ENCODE results near the gene COL6A3. TPM values are rescaled to one million over a fixed set of nuclear protein-coding genes. Genes with fewer than 3 reads are reported as not detected.

COL6A3 gene
- total RNA-seq, 2 donors from 2014 or later, result 26.9 to 86.9 TPM

- DNase-seq (ENCODE audit: low spot score), result no peak
- Histone ChIP-seq H3K4me3 (no peak overlapping the region), H3K4me1 (replicated peaks) (peaks cover 6% of the 10 kb centered on the region), H3K36me3 (no peaks in the 10 kb centered on the region), H3K27ac (no peak overlapping the region), H3K9me3 (no peaks in the 10 kb centered on the region), H3K27me3 (replicated peaks; ENCODE audit: insufficient read depth) (no peaks in the 10 kb centered on the region)
- no peak for TF ChIP-seq POLR2A (IDR thresholded peaks at IDR 0.05)
- 62% methylated on average over 10 of the region's 10 CpGs for WGBS
- intact Hi-C loops (cut with DNase I), result no loop called here
These were observed 22.1 kb upstream of the COL6A3 start for GRCh38 chr2:237435844-237436587.

- Histone ChIP-seq H3K4me3 (no peak overlapping the region), H3K9me3 (no peaks in the 10 kb centered on the region), H3K27ac (no peak overlapping the region), H3K36me3 (no peaks in the 10 kb centered on the region), H3K4me1 (replicated peaks) (peaks cover 6% of the 10 kb centered on the region), H3K27me3 (replicated peaks; ENCODE audit: insufficient read depth) (no peaks in the 10 kb centered on the region)
- TF ChIP-seq POLR2A (IDR thresholded peaks at IDR 0.05), result no peak
- TF ChIP-seq POLR2AphosphoS5 (IDR thresholded peaks at IDR 0.05), result no peak
- no peak for TF ChIP-seq CTCF (IDR thresholded peaks at IDR 0.05)
- DNase-seq (ENCODE audit: low spot score), result no peak
- WGBS, result 40% methylated on average over 14 of the region's 14 CpGs
- intact Hi-C loops (cut with DNase I), result no loop called here
These were observed 20.9 kb upstream of the COL6A3 start for GRCh38 chr2:237434866-237435311.

GRCh38 chr2:237433920-237434676 lies 20.1 kb upstream of the COL6A3 start:
- DNase-seq (ENCODE audit: low spot score), result no peak
- 71% methylated on average over 13 of the region's 13 CpGs for WGBS
- TF ChIP-seq POLR2AphosphoS5 (IDR thresholded peaks at IDR 0.05), result no peak
- TF ChIP-seq CTCF (IDR thresholded peaks at IDR 0.05), result no peak
- no peak for TF ChIP-seq POLR2A (IDR thresholded peaks at IDR 0.05)
- H3K27me3 ChIP-seq (replicated peaks; ENCODE audit: insufficient read depth), result no peaks in the 10 kb centered on the region
- no peaks in the 10 kb centered on the region for H3K36me3 ChIP-seq
- no peak overlapping the region for H3K27ac ChIP-seq
- H3K4me1 ChIP-seq (replicated peaks), result peaks cover 6% of the 10 kb centered on the region
- H3K4me3 ChIP-seq, result no peak overlapping the region
- intact Hi-C loops (cut with DNase I), result no loop called here
- H3K9me3 ChIP-seq, result no peaks in the 10 kb centered on the region

GRCh38 chr2:237432484-237433092 lies 18.6 kb upstream of the COL6A3 start:
- Histone ChIP-seq H3K27ac (no peak overlapping the region), H3K9me3 (no peaks in the 10 kb centered on the region), H3K27me3 (replicated peaks; ENCODE audit: insufficient read depth) (no peaks in the 10 kb centered on the region), H3K4me1 (replicated peaks) (peaks cover 3% of the 10 kb centered on the region), H3K4me3 (no peak overlapping the region), H3K36me3 (no peaks in the 10 kb centered on the region)
- no peak for DNase-seq (ENCODE audit: low spot score)
- 41% methylated on average over 17 of the region's 17 CpGs for WGBS
- TF ChIP-seq POLR2A (IDR thresholded peaks at IDR 0.05) (no peak), CTCF (IDR thresholded peaks at IDR 0.05) (no peak), POLR2AphosphoS5 (IDR thresholded peaks at IDR 0.05) (no peak)
- intact Hi-C loops (cut with DNase I), result no loop called here

- H3K9me3 ChIP-seq, result no peaks in the 10 kb centered on the region
- TF ChIP-seq POLR2A (IDR thresholded peaks at IDR 0.05) (no peak), POLR2AphosphoS5 (IDR thresholded peaks at IDR 0.05) (no peak), CTCF (IDR thresholded peaks at IDR 0.05) (no peak)
- H3K27ac ChIP-seq, result no peak overlapping the region
- no peak for DNase-seq (ENCODE audit: low spot score)
- no peak overlapping the region for H3K4me3 ChIP-seq
- H3K4me1 ChIP-seq (replicated peaks), result peaks cover 3% of the 10 kb centered on the region
- 95% methylated on average over 4 of the region's 4 CpGs for WGBS
- intact Hi-C loops (cut with DNase I), result no loop called here
- H3K27me3 ChIP-seq (replicated peaks; ENCODE audit: insufficient read depth), result no peaks in the 10 kb centered on the region
- no peaks in the 10 kb centered on the region for H3K36me3 ChIP-seq
These were observed 17.9 kb upstream of the COL6A3 start for GRCh38 chr2:237431837-237432236.

All from prostate gland (tissue), 2 donors.